Inflammatory macrophage (primary cell): ENCODE data around the gene SNRNP70.
"Not testable (repeated sequence)": the region's sequence is repeated elsewhere in the genome, so short reads cannot be mapped to it uniquely, and the experiment has no call there.

Experiments used
- DNase-seq, 2 donors: peaks; one replicate each; pipeline ENCODE4 v3.0.0-alpha.2; 2020 to 2022
- total RNA-seq, 18 experiments: gene quantifications; one replicate each; lab custom pipeline; 2026; ENCODE audit warnings: mixed read lengths in 6 of 18, inconsistent platforms in 2 of 18; lab: John Stamatoyannopoulos, UW

The SNRNP70 gene
- total RNA-seq: 41.5 to 156 (median 105) reads per million in 18 experiments

GRCh38 chr19:49085020-49085867, at the start of gene SNRNP70:
SNRNP70 (plus strand) TSS chr19:49085451; CDS start chr19:49086415, 964 bp downstream.
- DNase-seq: peak; percentile 99 to 100

GRCh38 chr19:49036815-49037214, 48.4 kb upstream of the SNRNP70 start, which contains the start of gene CGB1:
CGB1 (minus strand) TSS chr19:49036895; CDS start chr19:49036711, 184 bp downstream.
- DNase-seq: peak in 1 of 2 donors; percentile 26

GRCh38 chr19:49038111-49038510, 47.1 kb upstream of the SNRNP70 start:
- not testable (repeated sequence) for DNase-seq

GRCh38 chr19:49038557-49039276, 46.5 kb upstream of the SNRNP70 start:
- DNase-seq: not testable (repeated sequence)

GRCh38 chr19:49039736-49040135, 45.5 kb upstream of the SNRNP70 start:
- DNase-seq: not testable (repeated sequence)

DNA sequence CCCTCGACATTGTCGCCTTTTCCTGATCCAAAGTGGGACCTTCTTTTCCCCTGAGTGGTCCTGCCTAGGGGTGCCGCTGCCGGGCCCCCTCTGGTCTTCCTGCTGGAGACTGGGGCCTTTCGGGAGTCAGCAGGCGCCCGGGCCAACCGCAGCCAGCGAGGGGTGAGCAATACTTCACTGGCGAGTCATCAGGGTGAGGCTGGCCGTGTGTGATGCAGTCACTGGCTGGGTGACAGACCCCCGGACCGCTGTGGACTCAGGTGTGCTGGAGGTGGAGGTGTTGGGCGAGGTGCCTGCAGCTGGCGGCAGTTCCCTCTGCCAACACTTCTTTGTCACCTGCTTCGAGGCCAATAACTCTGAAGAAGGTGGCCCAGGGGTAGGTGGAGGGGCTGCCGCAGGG, 43.1 kb upstream of the SNRNP70 start:
- no peak for DNase-seq

DNA sequence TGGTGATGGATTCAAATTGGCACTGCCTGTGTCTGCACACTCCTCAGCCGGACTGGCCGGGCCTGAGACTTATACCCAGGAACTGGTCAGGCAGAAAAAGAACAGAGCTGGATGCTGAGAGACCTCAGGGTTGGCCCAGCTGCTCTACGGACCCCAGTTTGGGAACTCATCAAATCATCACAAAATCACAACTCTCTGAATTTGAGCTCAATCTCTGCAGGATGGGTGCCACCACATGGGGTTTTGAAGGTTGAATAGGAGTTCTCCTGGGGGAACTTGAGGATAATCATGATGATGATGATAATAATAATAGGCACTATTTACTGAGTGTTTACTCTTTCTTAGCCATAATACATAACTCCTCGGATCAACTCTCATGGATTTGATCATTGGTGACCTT, 42.6 kb upstream of the SNRNP70 start:
- not testable (repeated sequence) for DNase-seq

DNA sequence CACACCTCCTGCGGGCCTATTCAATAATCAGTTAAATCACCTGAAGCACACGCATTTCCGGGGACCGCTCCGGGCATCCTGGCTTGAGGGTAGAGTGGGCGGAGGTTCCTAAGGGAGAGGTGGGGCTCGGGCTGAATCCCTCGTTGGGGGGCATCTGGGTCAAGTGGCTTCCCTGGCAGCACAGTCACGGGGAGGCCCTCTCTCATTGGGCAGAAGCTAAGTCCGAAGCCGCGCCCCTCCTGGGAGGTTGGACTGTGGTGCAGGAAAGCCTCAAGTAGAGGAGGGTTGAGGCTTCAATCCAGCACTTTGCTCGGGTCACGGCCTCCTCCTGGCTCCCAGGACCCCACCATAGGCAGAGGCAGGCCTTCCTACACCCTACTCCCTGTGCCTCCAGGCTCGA, 41.7 kb upstream of the SNRNP70 start, which contains the start of gene CGB5:
CGB5 (plus strand) TSS at position 301 of the 400 bp plus-strand sequence. CDS start 362 bp downstream, outside the sequence.
- DNase-seq: not testable (repeated sequence)

DNA sequence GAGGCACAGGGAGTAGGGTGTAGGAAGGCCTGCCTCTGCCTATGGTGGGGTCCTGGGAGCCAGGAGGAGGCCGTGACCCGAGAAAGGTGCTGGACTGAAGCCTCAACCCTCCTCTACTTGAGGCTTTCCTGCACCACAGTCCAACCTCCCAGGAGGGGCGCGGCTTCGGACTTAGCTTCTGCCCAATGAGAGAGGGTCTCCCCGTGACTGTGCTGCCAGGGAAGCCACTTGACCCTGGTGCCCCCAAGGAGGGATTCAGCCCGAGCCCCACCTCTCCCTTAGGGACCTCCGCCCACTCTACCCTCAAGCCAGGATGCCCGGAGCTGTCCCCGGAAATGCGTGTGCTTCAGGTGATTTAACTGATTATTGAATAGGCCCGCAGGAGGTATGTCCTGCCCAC, 36.2 kb upstream of the SNRNP70 start, which contains the start of gene CGB8:
CGB8 (minus strand) TSS at position 101 of the 400 bp plus-strand sequence. CDS start 372 bp downstream, outside the sequence.
- DNase-seq: not testable (repeated sequence)

- DNase-seq: not testable (repeated sequence)
Observed at GRCh38 chr19:49049834-49050233, 35.4 kb upstream of the SNRNP70 start.

DNA sequence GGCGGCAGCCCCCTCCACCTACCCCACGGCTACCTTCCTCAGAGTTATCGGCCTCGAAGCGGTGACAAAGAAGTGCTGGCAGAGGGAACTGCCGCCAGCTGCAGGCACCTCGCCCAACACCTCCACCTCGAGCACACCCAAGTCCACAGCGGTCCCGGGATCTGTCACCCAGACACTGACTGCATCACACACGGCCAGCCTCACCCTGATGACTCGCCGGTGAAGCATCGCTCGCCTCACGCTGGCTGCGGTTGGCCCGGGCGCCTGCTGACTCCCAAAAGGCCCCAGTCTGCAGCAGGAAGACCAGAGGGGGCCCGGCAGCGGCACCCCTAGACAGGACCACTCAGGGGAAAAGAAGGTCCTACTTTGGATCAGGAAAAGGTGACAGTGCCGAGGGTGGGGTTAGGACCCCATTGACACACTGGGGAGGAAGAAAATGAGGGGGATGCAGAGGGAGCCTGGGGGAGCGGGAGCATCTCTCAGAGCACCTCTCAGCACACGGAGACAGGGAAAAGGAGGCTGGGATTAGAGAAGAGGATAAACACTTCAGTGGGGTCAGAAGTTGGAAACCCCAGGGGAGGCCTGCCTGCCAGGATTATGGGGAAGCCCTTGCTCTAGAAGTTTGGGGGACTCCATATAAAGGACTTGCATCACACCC, 34.7 kb upstream of the SNRNP70 start:
- DNase-seq: not testable (repeated sequence)

DNA sequence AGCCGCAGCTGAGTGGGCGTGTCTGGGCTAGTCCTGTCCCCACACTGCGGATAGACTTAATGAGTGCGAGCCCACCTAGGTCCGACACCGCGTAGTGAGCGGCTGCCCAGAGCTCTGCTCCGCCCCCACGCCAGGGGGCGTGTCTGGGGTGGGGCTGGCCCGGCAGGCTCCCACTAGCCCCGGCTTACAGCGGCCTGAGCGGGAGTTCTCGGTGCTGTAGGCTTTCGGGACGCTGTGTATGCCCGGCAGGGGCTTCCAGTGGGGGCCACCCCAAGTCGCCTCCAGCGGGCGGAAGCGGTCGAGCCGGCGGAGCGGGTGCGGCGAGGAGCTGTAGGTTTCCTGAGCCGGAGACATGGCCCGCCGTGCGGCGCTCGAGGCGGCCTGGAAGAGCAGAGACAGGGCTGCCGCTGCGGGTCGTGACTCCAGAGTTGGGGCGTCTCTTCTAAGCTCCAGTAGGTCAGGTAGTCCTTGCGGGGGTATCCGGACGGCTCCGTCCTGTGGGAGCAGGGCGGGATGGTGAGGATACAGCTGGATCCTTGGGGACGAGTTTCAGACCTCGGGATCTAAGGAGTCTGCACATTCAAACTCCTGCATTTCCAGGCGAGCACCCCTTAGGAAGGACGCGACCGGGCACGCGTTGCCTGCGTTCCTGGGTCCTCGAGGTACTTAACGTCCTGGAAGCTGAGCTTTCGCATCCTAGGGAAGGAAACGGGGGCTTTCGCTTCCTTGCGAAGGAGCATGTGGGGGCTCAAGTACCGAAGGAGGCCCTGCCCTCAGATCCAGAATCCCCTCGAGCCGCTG, 28.9 kb upstream of the SNRNP70 start:
- peak; percentile 7 to 43 for DNase-seq

GRCh38 chr19:49056902-49057596, 28.2 kb upstream of the SNRNP70 start:
- not testable (repeated sequence) for DNase-seq

DNA sequence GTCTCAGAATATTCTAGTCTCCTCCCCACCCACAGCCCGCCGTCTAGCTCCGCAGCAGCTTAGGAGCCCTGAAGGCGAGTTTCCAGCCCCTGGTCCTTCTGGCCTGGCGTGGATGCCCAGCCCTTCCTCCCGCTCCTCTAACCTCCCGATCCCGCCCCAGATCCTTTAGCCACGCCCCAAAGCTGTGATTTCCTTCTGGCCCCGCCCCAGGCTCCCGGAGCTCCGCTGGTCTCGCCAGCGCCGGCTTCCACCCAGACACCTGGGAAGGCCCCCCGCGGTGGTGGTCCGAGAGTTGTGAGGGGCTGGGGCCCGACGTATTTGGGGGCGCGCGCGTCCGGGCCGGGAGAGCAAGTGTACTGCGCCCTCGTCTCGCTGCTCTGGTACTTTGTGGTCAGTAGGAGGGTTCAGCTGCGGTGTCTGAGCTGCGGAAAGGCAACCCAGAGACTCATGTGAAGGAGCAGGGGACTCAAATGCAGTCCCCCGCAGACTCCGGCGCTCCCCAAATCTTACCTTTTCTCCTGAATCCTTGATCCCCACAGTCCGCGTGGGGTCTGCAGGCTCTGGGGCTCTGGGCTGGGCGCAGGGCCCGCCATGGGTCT, 27.5 kb upstream of the SNRNP70 start, which contains the start of gene CGB7:
CGB7 (minus strand) TSS at position 114 of the 599 bp plus-strand sequence. CDS start 2,374 bp downstream, outside the sequence.
- peak; percentile 30 to 39 for DNase-seq

GRCh38 chr19:49058562-49058961, 26.7 kb upstream of the SNRNP70 start:
- no peak for DNase-seq

- no peak for DNase-seq
Observed at GRCh38 chr19:49059053-49059452, 26.2 kb upstream of the SNRNP70 start.

- no peak for DNase-seq
Observed at GRCh38 chr19:49061000-49061399, 24.3 kb upstream of the SNRNP70 start.

GRCh38 chr19:49061445-49061844, 23.8 kb upstream of the SNRNP70 start:
- DNase-seq: no peak

- no peak for DNase-seq
Observed at GRCh38 chr19:49064029-49064629, 21.1 kb upstream of the SNRNP70 start.
